G401 (cell line): ENCODE results near the gene PRDM16. TPM values are rescaled to one million over a fixed set of nuclear protein-coding genes. Genes with fewer than 3 reads are reported as not detected.
A peak's percentile ranks its signal among the peaks of the same experiment; 100 is the strongest.

Source experiments
- DNase-seq: peaks from one replicate; pipeline ENCODE4 v3.0.0-alpha.2; 2015; ENCODE audit warnings: low spot score
- in situ Hi-C: cut with HindIII; loops from 2 replicates; pipeline ENCODE4 v1.10.0; 2016; ENCODE audit warnings: low sequenced_read_pairs, mixed read lengths
- total RNA-seq: library from RNA; depleted of rRNA; stranded (reverse); fragments of >200 nt; shearing (Covaris generic); gene quantifications from 2 replicates; pipeline ENCODE4 v1.2.3, GENCODE V29; 2014

The PRDM16 gene
- total RNA-seq, 1 experiment from 2014 or later: 2.8 TPM

GRCh38 chr1:3312310-3312897, 243.4 kb downstream of the PRDM16 start:
- in situ Hi-C loops: no loop called here
- no peak for DNase-seq

DNA sequence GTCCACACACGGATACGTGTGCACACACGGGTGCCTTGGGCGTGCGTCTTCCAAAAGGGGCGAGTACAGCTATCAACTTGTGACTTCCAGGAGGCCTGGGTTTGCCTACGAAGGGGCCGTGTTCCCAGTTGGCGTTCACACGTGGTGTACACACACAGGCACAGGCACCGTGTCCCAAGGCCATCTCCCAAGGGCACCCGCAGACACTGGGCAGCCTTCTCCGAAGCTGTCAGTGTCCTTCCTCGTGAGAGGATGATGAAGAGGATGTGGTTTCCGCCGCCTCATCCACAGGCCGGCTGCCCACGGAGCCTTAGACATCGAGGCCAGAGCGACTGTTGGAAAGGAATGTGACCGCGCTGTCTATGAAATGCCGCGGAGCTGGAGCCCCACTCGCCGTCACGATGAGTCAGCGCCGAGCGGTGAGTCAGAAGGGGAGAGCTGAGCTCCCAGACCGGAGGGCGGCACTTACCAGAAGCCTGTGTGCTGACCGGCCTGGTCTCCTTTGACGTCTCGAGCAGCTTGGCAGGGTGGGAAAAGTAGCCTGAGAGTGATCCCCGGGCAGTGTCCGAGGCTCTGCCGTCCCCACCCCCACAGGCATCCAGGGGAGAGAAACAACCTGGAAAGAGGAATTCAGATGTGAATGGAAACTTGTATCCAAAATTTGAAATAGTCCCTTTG, 244.0 kb downstream of the PRDM16 start:
- in situ Hi-C loops: no loop called here
- no peak for DNase-seq

DNA sequence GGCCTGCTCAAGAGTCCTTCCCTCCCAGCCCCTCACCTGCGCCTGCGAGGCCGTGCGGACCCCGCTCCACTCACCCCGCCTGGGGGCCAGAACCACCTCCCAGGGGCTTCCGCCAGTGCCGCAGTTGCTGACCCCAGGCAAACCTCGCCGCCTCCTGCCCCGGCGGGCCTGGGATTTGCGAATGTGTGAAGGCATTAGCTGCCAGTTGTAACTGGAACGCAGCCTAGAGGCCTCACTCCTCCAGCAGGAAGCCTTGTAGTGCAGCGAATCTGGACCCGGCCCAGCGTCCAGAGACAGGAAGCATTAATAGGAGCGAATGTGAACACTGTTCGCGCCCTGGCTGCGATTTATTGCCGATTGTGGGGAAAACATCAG, 244.6 kb downstream of the PRDM16 start:
- in situ Hi-C loops: no loop called here
- DNase-seq: peak; percentile 22

DNA sequence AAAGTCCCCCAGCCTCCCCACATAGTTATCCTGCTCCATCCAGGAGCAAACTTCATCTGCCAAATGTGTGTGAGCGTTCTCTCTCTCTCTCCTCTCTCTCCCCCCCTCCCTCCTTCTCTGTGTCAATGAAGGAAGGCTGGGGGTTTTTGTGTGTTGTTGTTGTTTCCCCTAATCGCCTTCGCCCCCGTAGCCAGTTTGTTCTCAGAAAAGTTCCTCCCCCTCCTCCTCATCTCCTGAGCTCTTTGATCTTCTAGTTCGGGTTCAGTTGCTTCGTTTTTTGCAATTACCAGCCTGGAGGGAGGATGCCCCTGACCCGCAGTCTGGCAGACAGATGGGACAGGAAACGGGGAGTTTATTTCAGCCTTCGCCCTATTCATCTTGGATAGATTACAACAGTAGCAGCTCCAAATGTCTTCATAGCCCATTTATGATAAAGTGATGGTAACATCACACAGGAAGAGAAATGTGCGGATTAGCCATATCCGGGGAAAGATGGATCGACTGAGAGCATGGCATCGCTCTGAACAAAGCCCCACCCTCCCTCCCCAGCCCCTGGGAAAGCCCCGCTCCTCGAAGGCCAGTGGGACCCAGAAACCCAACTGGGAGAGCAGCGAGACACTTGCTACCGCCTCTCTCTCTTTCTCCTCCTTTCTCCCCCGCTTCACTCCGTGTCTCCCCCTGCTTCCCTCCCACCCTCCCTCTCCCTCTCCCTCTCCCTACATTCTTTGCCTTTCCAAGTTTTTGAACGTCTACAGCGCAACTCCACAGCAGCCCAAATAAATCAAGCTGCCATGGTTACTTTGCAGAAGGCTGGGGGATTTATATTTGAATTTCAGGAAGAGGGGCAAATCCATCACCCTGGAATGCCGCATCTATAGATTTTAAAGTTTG, 245.7 kb downstream of the PRDM16 start:
- DNase-seq: no peak
- in situ Hi-C loops: no loop called here

DNA sequence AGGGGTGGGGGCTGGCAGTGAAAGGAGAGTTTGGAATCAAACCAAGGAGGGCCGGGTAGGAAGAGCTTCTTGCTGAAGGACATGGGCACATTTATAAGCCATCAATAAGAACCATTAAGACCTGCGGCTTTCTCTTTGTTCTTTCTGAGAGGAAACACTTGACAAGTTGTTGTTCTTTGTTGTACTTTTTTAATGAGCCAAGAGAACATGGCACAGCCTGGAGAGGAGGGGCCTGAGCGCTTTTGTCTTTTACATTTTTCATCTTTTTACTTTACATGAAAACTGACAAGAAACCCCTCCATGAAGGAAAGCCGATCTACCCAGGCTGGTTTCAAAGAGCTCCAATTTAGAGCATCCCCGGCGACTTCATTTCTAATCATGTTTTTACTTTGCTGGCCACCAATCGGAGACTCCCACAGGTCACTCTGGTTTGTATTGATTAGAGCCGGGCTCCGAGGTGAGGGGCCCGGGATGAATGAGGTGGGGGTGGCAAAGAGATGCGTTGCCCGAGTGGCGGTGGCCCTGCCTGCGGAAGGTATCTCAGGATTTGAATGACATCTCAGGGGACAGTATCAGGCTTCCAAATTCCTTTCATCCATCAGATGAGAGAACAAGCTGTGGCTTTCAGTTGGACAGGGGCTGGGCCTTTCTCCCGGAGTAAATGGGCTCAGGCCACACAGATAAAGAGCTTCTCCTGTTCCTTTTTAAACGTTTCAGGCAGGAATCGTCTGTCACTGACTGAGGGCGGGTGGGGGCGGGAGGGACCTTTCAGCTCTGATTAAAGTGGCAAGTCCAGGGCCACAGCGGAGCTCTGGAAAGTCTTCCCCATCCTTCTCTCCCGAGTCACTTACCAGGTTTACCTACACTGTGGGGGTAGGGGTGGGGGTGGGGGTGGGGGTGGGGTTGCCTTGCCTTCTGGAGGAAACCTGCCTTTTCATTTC, 246.7 kb downstream of the PRDM16 start:
- no peak for DNase-seq
- in situ Hi-C loops: no loop called here

- in situ Hi-C loops: no loop called here
- DNase-seq: no peak
Measured at GRCh38 chr1:3316340-3316943, 247.4 kb downstream of the PRDM16 start.

- in situ Hi-C loops: no loop called here
- DNase-seq: no peak
Measured at GRCh38 chr1:3317456-3317855, 248.5 kb downstream of the PRDM16 start.

- in situ Hi-C loops: no loop called here
- no peak for DNase-seq
Measured at GRCh38 chr1:3318329-3318728, 249.3 kb downstream of the PRDM16 start.

GRCh38 chr1:3319874-3320245, 250.9 kb downstream of the PRDM16 start:
- in situ Hi-C loops: no loop called here
- peak; percentile 32 for DNase-seq

DNA sequence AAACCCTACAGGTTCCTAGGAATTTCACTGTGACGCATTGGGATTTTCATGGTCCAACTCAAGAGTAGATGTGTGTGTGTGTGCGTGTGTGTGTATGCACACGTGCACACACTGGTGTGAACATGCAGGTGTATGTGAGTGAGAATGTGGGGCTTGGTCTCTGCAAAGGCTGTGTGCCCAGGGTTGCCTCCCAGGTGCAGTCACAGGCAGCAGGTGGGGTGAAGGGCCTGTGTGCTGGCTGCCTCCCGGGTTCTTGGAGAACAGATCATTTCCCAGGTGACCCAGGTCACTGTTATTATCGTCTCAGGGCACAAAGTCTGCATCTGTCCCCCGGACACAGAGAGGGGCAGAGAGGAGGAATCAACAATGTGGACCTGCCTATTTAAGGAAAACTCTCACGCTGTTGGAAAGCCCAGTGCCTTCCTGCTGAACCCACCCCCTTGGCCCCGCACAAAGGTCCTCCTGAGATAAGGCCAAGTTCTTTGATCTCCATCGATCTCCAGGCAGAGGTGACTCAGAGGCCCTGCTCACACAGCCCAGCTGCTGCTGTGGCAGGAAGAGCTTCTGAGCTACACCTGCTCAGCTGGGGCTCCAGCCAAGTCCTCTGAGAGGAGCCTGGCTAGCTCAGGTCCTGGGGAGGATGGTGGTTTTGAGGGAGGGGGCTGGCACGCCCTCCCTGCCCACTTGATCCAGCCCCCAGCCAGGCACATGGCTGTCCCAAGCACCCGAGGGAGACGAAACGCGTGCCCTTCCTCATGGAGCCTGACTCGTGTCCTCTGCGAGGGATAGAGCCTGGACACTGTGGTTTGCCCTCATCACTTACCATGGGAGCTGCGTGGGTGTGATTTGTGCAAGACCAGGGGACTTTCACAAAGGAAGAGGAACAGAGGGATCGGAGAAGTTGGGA, 251.5 kb downstream of the PRDM16 start:
- no peak for DNase-seq
- in situ Hi-C loops: no loop called here

DNA sequence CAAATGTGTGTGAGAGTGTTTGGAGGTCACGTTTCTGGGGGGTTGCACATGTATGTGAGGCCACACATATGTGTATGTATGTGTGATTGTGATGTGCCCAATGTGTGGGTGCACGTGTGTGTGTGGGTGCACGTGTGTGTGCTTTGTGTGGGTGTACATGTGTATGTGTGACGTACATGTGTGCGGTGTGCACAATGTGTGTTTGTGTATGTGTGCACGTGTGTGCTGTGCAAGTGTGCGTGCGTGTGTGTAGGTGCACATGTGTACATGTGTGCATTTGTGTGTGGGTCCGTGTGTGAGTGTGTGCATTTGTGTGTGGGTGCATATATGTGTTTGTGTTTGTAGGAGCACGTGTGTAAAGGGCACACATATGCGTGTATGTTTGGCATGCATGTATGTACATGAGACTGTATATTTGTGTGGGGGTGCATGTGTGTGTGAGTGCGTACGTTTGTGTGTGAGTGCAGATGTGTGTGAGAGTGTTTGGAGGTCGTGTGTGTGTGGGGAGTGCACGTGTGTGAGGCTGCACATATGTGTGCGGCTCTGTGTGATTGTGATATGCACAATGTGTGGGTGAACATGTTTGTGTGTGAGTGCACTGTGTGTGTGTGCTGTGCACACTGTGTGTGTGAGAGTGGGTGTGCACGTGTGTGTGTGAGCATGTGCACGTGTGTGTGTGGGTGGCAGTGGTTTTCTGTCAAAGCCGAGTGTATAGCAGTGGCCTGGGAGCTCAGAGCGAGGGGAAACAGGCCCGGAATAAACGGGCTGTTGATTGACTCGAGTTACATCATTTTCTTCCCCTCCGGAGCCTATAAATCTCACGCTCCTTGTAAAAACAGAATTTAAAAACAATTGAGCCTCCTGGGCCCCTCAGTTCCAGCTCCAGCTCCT, 252.8 kb downstream of the PRDM16 start:
- in situ Hi-C loops: no loop called here

DNA sequence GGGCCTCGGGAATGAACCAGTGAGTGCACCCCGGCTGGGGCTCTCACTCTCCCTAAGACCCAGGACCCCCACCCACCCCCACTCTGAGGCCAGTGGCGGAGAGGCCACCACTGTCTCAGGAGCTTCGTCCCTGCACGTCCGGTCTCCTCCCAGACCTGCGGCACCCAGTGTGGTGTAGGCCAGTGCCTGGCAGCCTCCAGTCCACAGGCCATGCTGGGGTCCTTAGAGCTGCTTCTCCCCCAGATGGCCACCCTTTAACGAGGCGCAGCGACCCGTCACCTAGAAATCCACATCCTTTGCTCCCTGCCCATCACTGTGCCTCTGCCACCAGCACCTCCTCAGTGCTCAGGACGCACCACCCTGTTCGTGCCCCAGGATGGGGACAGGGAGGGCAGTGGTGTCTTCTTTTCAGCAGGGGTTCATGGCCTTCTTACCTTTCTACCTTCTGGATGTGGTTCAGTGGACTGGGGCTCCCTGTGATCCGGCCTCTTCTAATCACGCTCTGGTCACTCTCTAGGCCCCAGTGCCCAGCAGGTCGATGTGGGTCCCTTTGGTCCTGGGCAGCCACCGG, 253.5 kb downstream of the PRDM16 start:
- DNase-seq: no peak
- in situ Hi-C loops: no loop called here

More for the DNA sequence above, 252.8 kb downstream of the PRDM16 start:
- DNase-seq: no peak

GRCh38 chr1:3323021-3323795, 254.2 kb downstream of the PRDM16 start:
- no peak for DNase-seq
- in situ Hi-C loops: no loop called here

- in situ Hi-C loops: no loop called here
- DNase-seq: no peak
Measured at GRCh38 chr1:3323796-3324703, 255.0 kb downstream of the PRDM16 start.
